GM18499 (cell line): Measurements from ENCODE around the gene PSAP.

Experiments used
- ATAC-seq: cut with Tn5 transposase; IDR thresholded peaks from one replicate; pipeline ENCODE4 v1.9.1; 2021; ENCODE audit warnings: moderate number of reproducible peaks; ENCODE audit not compliant: insufficient read depth, unreplicated experiment

PSAP gene

GRCh38 chr10:71812016-71812912, 38.8 kb downstream of the PSAP start:
- ATAC-seq = no peak

- no peak for ATAC-seq
Observed at GRCh38 chr10:71811351-71811750, 39.7 kb downstream of the PSAP start.

- no peak for ATAC-seq
Observed at GRCh38 chr10:71810048-71810750, 40.9 kb downstream of the PSAP start.

- ATAC-seq = no peak
Observed at GRCh38 chr10:71809628-71810027, 41.4 kb downstream of the PSAP start.

GRCh38 chr10:71807557-71808510, 43.2 kb downstream of the PSAP start:
- no peak for ATAC-seq

- ATAC-seq = no peak
Observed at GRCh38 chr10:71806704-71807556, 44.1 kb downstream of the PSAP start.

GRCh38 chr10:71805776-71806703, 45.0 kb downstream of the PSAP start:
- ATAC-seq = no peak

GRCh38 chr10:71804077-71804476, 47.0 kb downstream of the PSAP start:
- ATAC-seq = no peak

GRCh38 chr10:71802715-71803488, 48.1 kb downstream of the PSAP start:
- ATAC-seq = no peak

- ATAC-seq = no peak
Observed at GRCh38 chr10:71802235-71802634, 48.8 kb downstream of the PSAP start.

- peak; percentile 90 for ATAC-seq
Observed at GRCh38 chr10:71801361-71801760, 49.7 kb downstream of the PSAP start.

- ATAC-seq = no peak
Observed at GRCh38 chr10:71799608-71800453, 51.2 kb downstream of the PSAP start.

GRCh38 chr10:71799112-71799511, 51.9 kb downstream of the PSAP start:
- no peak for ATAC-seq

- ATAC-seq = no peak
Observed at GRCh38 chr10:71798308-71798624, 52.8 kb downstream of the PSAP start.

- ATAC-seq = no peak
Observed at GRCh38 chr10:71797533-71798307, 53.3 kb downstream of the PSAP start.

GRCh38 chr10:71796749-71797405, 54.2 kb downstream of the PSAP start:
- ATAC-seq = no peak
